GM12872 (cell line): Measurements from ENCODE around the gene AP5S1.

Source experiments
- TF ChIP-seq, protein P1 (sequence below): IDR thresholded peaks from 3 replicates; pipeline ENCODE4 v1.5.1; 2011; ENCODE audit warnings: low read depth, mild to moderate bottlenecking, low read length, moderate library complexity; ENCODE audit not compliant: insufficient read depth

Gene AP5S1

DNA sequence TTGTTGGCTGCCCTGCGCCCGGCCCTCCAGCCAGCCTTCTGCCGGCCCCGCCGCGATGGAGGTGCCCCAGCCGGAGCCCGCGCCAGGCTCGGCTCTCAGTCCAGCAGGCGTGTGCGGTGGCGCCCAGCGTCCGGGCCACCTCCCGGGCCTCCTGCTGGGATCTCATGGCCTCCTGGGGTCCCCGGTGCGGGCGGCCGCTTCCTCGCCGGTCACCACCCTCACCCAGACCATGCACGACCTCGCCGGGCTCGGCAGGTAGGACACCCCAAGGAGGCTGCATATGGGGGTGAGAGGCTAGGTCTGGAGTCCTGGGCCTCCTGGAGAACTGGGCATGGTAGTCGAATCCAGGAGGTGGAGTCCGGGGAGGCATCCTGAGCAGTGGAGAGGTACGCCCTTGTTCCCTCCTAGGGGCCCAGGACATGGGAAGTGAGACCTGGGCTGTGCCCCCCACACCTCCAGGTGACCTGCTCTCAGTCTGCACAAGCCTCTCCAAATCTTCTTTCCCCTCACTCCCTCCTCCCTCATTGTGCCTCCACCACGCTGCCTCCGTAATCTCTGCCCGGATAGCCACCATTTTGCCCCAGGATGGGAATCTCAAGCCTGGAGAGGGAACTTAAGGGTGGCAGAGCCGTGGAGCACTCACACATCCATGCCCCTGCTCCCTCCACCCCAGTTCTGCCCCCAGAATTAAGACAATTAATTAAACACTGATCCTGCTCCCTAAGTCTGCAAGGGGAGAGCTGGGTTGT is 23.7 kb upstream of the AP5S1 start:
- TF ChIP-seq, protein P1, sequence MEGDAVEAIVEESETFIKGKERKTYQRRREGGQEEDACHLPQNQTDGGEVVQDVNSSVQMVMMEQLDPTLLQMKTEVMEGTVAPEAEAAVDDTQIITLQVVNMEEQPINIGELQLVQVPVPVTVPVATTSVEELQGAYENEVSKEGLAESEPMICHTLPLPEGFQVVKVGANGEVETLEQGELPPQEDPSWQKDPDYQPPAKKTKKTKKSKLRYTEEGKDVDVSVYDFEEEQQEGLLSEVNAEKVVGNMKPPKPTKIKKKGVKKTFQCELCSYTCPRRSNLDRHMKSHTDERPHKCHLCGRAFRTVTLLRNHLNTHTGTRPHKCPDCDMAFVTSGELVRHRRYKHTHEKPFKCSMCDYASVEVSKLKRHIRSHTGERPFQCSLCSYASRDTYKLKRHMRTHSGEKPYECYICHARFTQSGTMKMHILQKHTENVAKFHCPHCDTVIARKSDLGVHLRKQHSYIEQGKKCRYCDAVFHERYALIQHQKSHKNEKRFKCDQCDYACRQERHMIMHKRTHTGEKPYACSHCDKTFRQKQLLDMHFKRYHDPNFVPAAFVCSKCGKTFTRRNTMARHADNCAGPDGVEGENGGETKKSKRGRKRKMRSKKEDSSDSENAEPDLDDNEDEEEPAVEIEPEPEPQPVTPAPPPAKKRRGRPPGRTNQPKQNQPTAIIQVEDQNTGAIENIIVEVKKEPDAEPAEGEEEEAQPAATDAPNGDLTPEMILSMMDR = no peak

DNA sequence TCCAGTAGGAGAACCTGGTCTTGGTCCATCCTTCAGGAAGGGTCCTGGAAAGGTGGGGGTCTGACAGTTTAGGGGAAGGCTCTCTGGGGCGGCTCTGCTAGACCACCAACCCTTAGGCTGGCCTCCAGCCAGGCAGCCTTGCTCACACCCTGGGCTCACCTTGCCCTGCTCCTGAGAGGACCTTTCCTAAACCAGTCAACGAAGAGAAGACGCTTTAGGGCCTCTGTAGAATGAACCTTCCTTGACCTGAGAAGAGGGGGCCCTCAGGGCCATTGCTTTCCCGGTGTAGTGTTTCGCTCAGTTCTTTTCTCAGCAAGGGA is 23.2 kb upstream of the AP5S1 start:
- TF ChIP-seq, protein P1 = no peak

DNA sequence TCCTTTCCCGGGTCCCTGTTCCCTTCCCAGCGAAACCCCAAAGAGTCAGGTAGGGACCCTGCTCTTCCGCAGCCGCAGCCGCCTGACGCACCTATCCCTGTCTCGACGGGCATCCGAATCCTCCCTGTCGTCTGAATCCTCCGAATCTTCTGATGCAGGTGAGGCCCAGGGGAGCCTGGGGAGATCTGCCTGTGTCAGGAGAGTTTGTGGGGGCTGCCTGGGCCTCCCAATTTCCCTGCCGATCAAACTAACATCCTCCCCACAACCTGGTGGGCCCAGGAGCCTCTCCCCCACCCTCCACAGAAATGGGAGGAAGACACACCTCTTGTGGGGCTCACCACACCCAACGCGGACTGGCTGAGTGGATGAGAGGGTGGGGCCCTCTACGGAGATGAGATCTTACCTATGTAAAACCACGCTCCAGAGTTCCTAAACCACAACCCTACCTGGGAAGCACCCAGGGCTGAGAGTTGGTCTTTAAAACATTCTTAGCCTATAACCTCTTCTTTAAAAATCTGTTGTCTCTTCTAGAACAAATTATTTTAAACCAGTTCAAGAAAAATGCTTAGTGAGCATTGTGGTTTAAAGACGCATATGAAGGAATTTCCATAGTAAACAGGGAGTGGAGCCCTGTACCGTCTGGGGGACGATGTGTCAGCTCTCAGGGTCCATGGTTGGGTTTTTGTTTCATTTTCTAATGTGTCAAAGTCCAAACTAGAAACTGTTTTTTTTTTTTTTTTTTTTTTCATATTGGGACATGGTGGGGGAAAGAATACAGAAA is 22.6 kb upstream of the AP5S1 start:
- TF ChIP-seq, protein P1 = no peak

DNA sequence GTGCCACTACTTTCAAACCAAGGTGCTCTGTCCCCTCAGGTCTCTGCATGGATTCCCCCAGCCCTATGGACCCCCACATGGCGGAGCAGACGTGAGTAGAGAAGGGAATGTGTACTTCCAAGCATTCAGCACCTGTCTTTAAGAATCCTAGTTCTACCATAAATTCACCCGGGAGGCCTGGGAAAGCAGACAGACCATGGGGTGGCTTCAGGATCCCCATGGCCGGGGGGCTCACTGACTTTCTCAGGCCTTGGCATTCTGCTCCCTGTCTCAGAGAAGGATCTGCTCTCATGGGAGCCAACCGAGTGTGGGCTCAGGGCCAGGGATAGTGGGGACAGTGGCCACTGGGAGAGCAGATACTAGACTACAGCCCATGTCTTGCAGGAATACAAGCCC is 22.0 kb upstream of the AP5S1 start:
- TF ChIP-seq, protein P1 = no peak

DNA sequence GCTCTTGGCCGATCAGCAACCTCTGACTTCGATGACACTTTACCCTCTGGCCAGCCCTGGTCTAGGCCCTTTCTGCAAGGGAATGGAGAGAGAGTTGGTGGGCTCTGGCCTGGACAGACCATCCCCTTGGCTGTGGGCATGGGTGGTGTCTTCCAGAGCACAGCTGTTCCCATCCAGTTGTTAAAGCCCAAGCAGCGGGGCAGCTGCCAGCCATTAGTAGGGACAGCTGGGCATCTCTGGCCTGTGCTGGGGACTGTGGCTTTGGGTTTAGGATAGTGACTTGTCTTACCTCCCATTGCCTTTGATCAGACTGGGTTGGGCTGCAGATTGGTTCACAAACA is 21.5 kb upstream of the AP5S1 start:
- TF ChIP-seq, protein P1 = no peak

DNA sequence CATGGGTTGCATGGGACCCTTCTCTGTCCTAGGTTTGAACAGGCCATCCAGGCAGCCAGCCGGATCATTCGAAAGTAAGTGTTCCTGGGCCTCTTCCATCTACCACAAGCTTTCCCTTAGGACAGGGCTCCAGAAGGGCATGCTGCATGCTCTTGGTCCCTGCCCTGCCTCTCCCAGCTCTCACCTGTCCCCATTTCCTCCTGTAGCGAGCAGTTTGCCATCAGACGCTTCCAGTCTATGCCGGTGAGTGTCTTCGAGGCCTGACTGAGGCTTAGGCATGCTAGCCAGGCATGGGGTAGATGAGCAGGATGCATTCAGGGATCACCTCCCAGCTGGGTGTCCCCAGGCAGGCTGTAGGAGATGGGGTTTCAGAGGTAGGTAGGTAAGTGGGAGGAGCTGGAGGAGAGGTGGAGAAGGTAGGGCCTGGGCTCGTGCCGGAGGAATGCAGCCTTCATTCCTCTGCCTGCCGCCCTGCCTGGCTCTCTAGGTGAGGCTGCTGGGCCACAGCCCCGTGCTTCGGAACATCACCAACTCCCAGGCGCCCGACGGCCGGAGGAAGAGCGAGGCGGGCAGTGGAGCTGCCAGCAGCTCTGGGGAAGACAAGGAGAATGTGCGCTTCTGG is 20.0 kb upstream of the AP5S1 start:
- TF ChIP-seq, protein P1 = no peak

DNA sequence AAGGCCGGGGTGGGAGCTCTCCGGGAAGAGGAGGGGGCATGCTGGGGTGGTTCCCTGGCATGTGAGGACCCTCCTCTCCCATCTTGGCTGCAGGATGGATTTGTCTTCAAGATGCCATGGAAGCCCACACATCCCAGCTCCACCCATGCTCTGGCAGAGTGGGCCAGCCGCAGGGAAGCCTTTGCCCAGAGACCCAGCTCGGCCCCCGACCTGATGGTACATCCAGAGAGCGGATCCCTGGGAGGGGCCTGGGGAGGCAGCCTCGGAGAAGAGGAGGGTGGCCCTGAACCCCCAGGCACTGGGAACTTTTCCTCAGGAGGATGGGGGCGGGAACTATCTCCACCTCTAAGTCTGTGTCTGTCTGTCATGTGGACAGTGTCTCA is 19.5 kb upstream of the AP5S1 start:
- TF ChIP-seq, protein P1 = no peak
